ENCODE measurements around the gene AURKAIP1. TPM values are rescaled to one million over a fixed set of nuclear protein-coding genes. Genes with fewer than 3 reads are reported as not detected.
A peak's percentile ranks its signal among the peaks of the same experiment; 100 is the strongest.
"Not testable (repeated sequence)": the region's sequence is repeated elsewhere in the genome, so short reads cannot be mapped to it uniquely, and the experiment has no call there.

Gene AURKAIP1
- total and polyA plus RNA-seq, 8 donors: 50.9 to 281 (median 140) TPM

DNA sequence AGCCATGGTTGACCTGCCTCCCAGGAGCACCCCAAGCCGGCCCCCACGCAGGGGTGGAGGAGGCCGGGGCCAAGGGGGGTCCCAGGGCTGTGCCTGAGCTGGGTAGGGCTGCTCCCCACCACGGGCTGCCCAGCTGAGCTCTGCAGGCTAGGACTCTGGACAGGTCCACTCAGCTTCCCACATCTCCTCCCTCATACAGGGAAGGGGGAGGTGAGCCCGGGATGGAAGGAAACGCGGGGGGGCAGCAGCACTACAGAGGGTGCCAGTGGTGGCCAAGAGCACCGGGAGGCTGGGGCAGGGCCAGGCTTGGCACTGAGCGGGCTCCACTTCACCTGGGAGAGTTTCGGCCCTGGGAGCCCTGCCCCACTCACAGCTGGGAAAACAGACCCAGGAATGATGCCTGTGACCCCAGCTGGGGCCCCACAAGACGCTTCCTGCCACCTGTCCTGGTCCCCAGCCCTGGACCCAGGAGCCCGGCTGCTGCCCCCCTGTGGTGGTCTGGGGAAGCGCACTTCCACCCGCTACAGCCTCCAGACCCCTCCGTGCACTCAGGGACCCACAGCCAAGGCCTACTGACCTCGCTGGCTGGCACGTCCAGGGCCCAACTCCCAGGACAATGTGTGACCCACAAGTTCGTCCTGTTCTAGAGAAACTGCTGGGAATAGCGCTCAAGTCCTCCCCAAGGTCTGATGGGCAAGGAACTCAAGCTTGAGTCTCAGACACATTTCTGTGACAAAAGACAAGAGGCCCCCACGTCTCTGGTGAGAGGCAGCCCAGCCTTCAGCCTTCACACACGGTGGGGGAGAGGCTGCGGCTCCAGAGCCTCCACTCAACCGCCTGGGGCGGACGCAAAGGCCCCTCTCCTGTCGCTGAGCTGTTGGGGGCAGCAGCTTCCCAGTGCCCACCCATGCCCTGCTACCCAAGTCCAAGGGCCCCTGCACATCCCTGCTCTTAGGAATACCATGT is 3.0 kb downstream of the AURKAIP1 start:
- intact Hi-C loops (cut with DNase I; ENCODE audit: low total_unique reads): no loop called here
- 31 to 42% (median 35%) methylated on average over 7 to 26 of the region's 26 CpGs for WGBS, 5 donors
- peak overlapping the region in 2 of 5 donors; percentile 32 to 49 for H3K27ac ChIP-seq

GRCh38 chr1:1371364-1371745 is 3.7 kb downstream of the AURKAIP1 start:
- Histone ChIP-seq H3K36me3 (peaks cover 0 to 25% (median 15%) of the 10 kb centered on the region in 4 donors), H3K4me3 (peak overlapping the region in 1 of 4 donors; percentile 25), H3K27ac (no peak overlapping the region), H3K27me3 (no peaks in the 10 kb centered on the region), H3K4me1 (peaks cover 29 to 45% (median 42%) of the 10 kb centered on the region in 4 donors), H3K9me3 (no peaks in the 10 kb centered on the region)
- TF ChIP-seq POLR2AphosphoS5 (IDR thresholded peaks at IDR 0.05) (no peak), CTCF (IDR thresholded peaks at IDR 0.05) (no peak), POLR2A (IDR thresholded peaks at IDR 0.05) (no peak), EP300 (IDR thresholded peaks at IDR 0.05) (no peak)
- DNase-seq: peak in 1 of 2 donors; percentile 51
- intact Hi-C loops (cut with DNase I; ENCODE audit: low total_unique reads): no loop called here
- WGBS, 5 donors: 56 to 73% (median 65%) methylated on average over 11 to 12 of the region's 12 CpGs

More for the DNA sequence above, 3.0 kb downstream of the AURKAIP1 start:
- H3K4me3 ChIP-seq: peak overlapping the region in 1 of 4 donors; percentile 25
- H3K4me1 ChIP-seq: peaks cover 29 to 47% (median 43%) of the 10 kb centered on the region in 4 donors
- H3K27me3 ChIP-seq: no peaks in the 10 kb centered on the region
- peaks cover 0 to 25% (median 15%) of the 10 kb centered on the region in 4 donors for H3K36me3 ChIP-seq
- TF ChIP-seq CTCF (IDR thresholded peaks at IDR 0.05) (peak in 5 of 7 experiments; percentile 80 to 98 (median 96)), POLR2A (IDR thresholded peaks at IDR 0.05) (no peak)
- peak; percentile 78 to 85 for DNase-seq
- H3K9me3 ChIP-seq: no peaks in the 10 kb centered on the region

- no peaks in the 10 kb centered on the region for H3K27me3 ChIP-seq
- no peak for DNase-seq
- H3K4me1 ChIP-seq: peaks cover 25 to 40% (median 37%) of the 10 kb centered on the region in 4 donors
- H3K36me3 ChIP-seq: peaks cover 0 to 25% (median 15%) of the 10 kb centered on the region in 4 donors
- no peak overlapping the region for H3K4me3 ChIP-seq
- no peak overlapping the region for H3K27ac ChIP-seq
- TF ChIP-seq POLR2AphosphoS5 (IDR thresholded peaks at IDR 0.05): no peak
- no peak for TF ChIP-seq EP300 (IDR thresholded peaks at IDR 0.05)
- TF ChIP-seq CTCF (IDR thresholded peaks at IDR 0.05): no peak
- no peak for TF ChIP-seq POLR2A (IDR thresholded peaks at IDR 0.05)
- H3K9me3 ChIP-seq: no peaks in the 10 kb centered on the region
- intact Hi-C loops (cut with DNase I; ENCODE audit: low total_unique reads): no loop called here
- WGBS, 5 donors: 78 to 85% (median 80%) methylated on average over 9 to 16 of the region's 16 CpGs
Measured at GRCh38 chr1:1370771-1371300, 4.2 kb downstream of the AURKAIP1 start.

DNA sequence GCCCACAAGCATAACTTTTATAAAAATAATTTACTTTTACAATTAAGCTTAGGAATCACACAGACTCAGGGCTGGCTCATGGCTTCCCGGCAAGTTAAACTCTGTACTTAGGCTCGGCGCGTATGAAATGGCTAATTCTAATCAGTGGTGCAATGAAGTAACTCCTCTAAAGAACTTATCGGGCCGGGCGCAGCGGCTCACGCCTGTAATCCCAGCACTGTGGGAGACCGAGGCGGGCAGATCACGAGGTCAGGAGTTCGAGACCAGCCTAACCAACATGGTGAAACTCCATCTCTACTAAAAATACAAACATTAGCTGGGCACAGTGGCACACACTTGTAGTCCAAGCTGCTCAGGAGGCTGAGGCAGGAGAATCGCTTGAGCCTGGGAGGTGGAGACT is 4.9 kb downstream of the AURKAIP1 start:
- intact Hi-C loops (cut with DNase I; ENCODE audit: low total_unique reads); DNase-seq; H3K9me3 ChIP-seq; H3K27me3 ChIP-seq; H3K4me3 ChIP-seq; H3K27ac ChIP-seq: not testable (repeated sequence)
- Histone ChIP-seq H3K4me1 (peaks cover 24 to 39% (median 35%) of the 10 kb centered on the region in 4 donors), H3K36me3 (peaks cover 0 to 25% (median 15%) of the 10 kb centered on the region in 4 donors)
- WGBS, 5 donors: 86 to 96% (median 92%) methylated on average over 14 of the region's 14 CpGs

Data from stomach (tissue), 9 donors.